Adrenal gland (tissue), 5 donors: ENCODE results near the gene SOX18.
A peak's percentile ranks its signal among the peaks of the same experiment; 100 is the strongest.

Experiments
- POLR2A ChIP-seq, 2 donors: fragments of 450-650 bp; IDR thresholded peaks; one replicate each; pipeline ENCODE4 v1.6.1; 2017; ENCODE audit warnings: antibody characterized with exemption in 2 of 2, mild to moderate bottlenecking in 2 of 2, moderate library complexity in 1 of 2
- TF ChIP-seq, protein P1 (sequence below), 6 experiments: fragments of 450-650 bp in 4 of 6; fragments of 200-600 bp in 2 of 6; sonication (generic) in 1 of 6; IDR thresholded peaks; 1 replicate in 5 of 6; 2 replicates in 1 of 6; pipeline versions ENCODE4 v1.5.1 to v1.8.0; 2016 to 2021; ENCODE audit warnings: antibody characterized with exemption in 6 of 6, mild to moderate bottlenecking in 2 of 6, moderate library complexity in 1 of 6
- donor health status: DM: no; HTN: no; CAD: no.

DNA sequence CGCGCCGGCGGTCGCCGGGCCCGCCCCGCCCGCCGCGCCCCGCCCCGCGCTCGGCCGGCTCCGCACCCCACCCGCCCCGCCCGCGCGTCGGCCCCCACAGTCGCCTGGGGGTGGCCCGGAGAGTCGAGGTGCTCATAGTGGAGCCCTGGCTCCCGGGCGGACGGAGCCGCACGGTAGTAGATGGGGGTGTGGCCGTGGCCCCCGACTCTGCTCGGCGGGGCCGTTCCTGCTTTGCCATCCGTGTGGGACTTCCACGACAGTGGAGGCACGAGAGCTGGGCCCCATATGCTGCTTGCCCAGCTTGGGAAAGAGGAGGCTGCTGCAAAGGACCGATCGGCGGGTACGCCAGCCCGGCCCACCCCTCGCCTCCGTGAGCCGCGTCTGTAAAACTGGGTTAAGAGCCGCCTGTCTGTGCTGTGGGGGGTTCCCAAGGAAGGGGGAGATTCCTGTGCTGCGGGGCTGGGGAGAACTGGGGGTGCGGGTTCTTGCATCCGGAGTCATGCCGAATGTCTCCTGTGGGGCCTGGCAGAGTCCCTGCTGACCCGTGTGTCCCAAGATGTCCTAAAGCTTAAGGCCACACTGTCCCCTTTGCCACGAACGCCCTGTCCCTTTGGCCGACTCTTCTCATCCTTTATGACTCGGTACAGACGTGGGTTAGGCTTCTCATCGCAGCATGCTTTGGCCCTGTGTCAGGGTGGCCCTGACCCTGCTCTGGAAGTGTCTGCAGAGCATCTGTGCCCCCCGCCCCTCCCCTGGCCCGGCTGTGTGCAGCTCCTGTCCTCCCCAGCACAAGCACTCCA lies 30.8 kb upstream of the SOX18 start, which contains the start of gene OPRL1:
- TF ChIP-seq, protein P1, sequence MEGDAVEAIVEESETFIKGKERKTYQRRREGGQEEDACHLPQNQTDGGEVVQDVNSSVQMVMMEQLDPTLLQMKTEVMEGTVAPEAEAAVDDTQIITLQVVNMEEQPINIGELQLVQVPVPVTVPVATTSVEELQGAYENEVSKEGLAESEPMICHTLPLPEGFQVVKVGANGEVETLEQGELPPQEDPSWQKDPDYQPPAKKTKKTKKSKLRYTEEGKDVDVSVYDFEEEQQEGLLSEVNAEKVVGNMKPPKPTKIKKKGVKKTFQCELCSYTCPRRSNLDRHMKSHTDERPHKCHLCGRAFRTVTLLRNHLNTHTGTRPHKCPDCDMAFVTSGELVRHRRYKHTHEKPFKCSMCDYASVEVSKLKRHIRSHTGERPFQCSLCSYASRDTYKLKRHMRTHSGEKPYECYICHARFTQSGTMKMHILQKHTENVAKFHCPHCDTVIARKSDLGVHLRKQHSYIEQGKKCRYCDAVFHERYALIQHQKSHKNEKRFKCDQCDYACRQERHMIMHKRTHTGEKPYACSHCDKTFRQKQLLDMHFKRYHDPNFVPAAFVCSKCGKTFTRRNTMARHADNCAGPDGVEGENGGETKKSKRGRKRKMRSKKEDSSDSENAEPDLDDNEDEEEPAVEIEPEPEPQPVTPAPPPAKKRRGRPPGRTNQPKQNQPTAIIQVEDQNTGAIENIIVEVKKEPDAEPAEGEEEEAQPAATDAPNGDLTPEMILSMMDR (IDR thresholded peaks at IDR 0.05), result no peak
- TF ChIP-seq POLR2A (IDR thresholded peaks at IDR 0.05), result peak in 1 of 2 donors; percentile 12
